A549 (cell line): ENCODE data around the gene DBNDD2. TPM values are rescaled to one million over a fixed set of nuclear protein-coding genes. Genes with fewer than 3 reads are reported as not detected.

ENCODE experiments used
- ATAC-seq, 2 experiments: fragments of 200-7000 bp in 1 of 2; fragments of >200 bp in 1 of 2; cut with Nextera tagmentation in 1 of 2; cut with Tn5 transposase in 1 of 2; 3 replicates each; pipeline versions ENCODE4 v1.8.0 to v1.9.1; 2018 to 2020; ENCODE audit warnings: mild to moderate bottlenecking in 1 of 2, moderate library complexity in 1 of 2
- CTCF ChIA-PET: fragments of 300-600 bp; sonication (Branson Sonifier 250); formaldehyde crosslinking; extraction: SDS; loops from one replicate; lab custom pipeline; 2021; ENCODE audit warnings: antibody characterized with exemption, inconsistent platforms; lab: Yijun Ruan, JAX
- POLR2A ChIA-PET: fragments of 350-600 bp; formaldehyde crosslinking; extraction: SDS; loops from one replicate; lab custom pipeline; 2021; ENCODE audit warnings: antibody characterized with exemption, inconsistent platforms; lab: Yijun Ruan, JAX
- DNase-seq, 2 experiments: peaks; one replicate each; pipeline versions ENCODE4 v3.0.0 to v3.0.0-alpha.2; 2011 to 2016; ENCODE audit warnings: low read depth in 1 of 2, low spot score in 1 of 2
- FAIRE-seq: peaks from 2 replicates; lab custom pipeline; 2011; peaks lifted over from hg19 to GRCh38; lab: Jason Lieb, UNC
- H3K27ac ChIP-seq, 2 experiments: fragments of >200 bp; sonication (Bioruptor Twin); formaldehyde crosslinking; 3 replicates each; pipeline ENCODE4 v1.5.1; 2016 to 2017
- H3K4me1 ChIP-seq: fragments of >200 bp; sonication (Bioruptor Twin); formaldehyde crosslinking; 3 replicates; pipeline ENCODE4 v1.6.1; 2016
- H3K4me2 ChIP-seq: fragments of >200 bp; sonication (Bioruptor Twin); formaldehyde crosslinking; 3 replicates; pipeline ENCODE4 v1.6.1; 2016
- H3K4me3 ChIP-seq: fragments of >200 bp; sonication (Bioruptor Twin); formaldehyde crosslinking; 3 replicates; pipeline ENCODE4 v1.5.1; 2016
- H3K9me3 ChIP-seq: fragments of >200 bp; sonication (Bioruptor Twin); formaldehyde crosslinking; 3 replicates; pipeline ENCODE4 v1.6.1; 2016
- CBX2 ChIP-seq: fragments of 200-600 bp; sonication (generic); IDR thresholded peaks from 2 replicates; pipeline ENCODE4 v1.6.1; 2016; ENCODE audit warnings: low read depth, mild to moderate bottlenecking, borderline replicate concordance
- CBX8 ChIP-seq: fragments of 200-600 bp; sonication (generic); IDR thresholded peaks from 2 replicates; pipeline ENCODE4 v1.6.1; 2016
- CEBPB ChIP-seq, 2 experiments: fragments of >200 bp in 1 of 2; sonication (Bioruptor Twin) in 1 of 2; formaldehyde crosslinking in 1 of 2; IDR thresholded peaks; 2 replicates each; pipeline ENCODE4 v1.6.1; 2012 to 2016
- CTCF ChIP-seq: fragments of >200 bp; sonication (Bioruptor Twin); formaldehyde crosslinking; IDR thresholded peaks from 3 replicates; pipeline ENCODE4 v1.5.1; 2016
- EHF ChIP-seq: fragments of 250-450 bp; sonication (Bioruptor Pico); IDR thresholded peaks from 2 replicates; pipeline ENCODE4 v1.5.0; 2020; ENCODE audit warnings: mild to moderate bottlenecking
- FOSB ChIP-seq: fragments of 250-450 bp; sonication (Bioruptor Pico); IDR thresholded peaks from 2 replicates; pipeline ENCODE4 v1.5.0; 2020; ENCODE audit warnings: mild to moderate bottlenecking, moderate library complexity
- FOXS1 ChIP-seq: fragments of 250-450 bp; sonication (Bioruptor Pico); IDR thresholded peaks from 2 replicates; pipeline ENCODE4 v1.5.0; 2020; ENCODE audit warnings: mild to moderate bottlenecking, moderate library complexity
- HES2 ChIP-seq: fragments of >200 bp; sonication (Bioruptor Twin); formaldehyde crosslinking; IDR thresholded peaks from 2 replicates; pipeline ENCODE4 v1.6.1; 2016
- HEYL ChIP-seq: fragments of 250-450 bp; sonication (Bioruptor Pico); IDR thresholded peaks from 2 replicates; pipeline ENCODE4 v1.8.0; 2021; ENCODE audit warnings: mild to moderate bottlenecking, moderate library complexity
- HOXA7 ChIP-seq: fragments of 250-450 bp; sonication (Bioruptor Pico); IDR thresholded peaks from 2 replicates; pipeline ENCODE4 v1.5.0; 2020; ENCODE audit warnings: mild to moderate bottlenecking, moderate library complexity
- HOXB13 ChIP-seq: fragments of 250-450 bp; sonication (Bioruptor Pico); IDR thresholded peaks from 2 replicates; pipeline ENCODE4 v1.5.0; 2020; ENCODE audit warnings: low read depth, mild to moderate bottlenecking, moderate library complexity
- HOXB5 ChIP-seq: fragments of 250-450 bp; sonication (Bioruptor Pico); IDR thresholded peaks from 2 replicates; pipeline ENCODE4 v1.5.0; 2020; ENCODE audit warnings: mild to moderate bottlenecking, moderate library complexity
- JUNB ChIP-seq: fragments of >200 bp; sonication (Bioruptor Twin); formaldehyde crosslinking; IDR thresholded peaks from 2 replicates; pipeline ENCODE4 v1.6.1; 2016
- MAZ ChIP-seq: fragments of 150-350 bp; IDR thresholded peaks from 2 replicates; pipeline ENCODE4 v1.6.1; 2014; ENCODE audit warnings: antibody characterized with exemption, low read depth, low read length, borderline replicate concordance
- MYC ChIP-seq: IDR thresholded peaks from 2 replicates; pipeline ENCODE4 v1.6.1; 2012; ENCODE audit warnings: mild to moderate bottlenecking, inconsistent platforms, low read length, improper control_type of control experiment, borderline replicate concordance
- NPAS2 ChIP-seq: fragments of 250-450 bp; sonication (Bioruptor Pico); IDR thresholded peaks from 2 replicates; pipeline ENCODE4 v1.8.0; 2022; ENCODE audit warnings: mild to moderate bottlenecking, moderate library complexity, borderline replicate concordance
- RAD21 ChIP-seq, 2 experiments: fragments of >200 bp in 1 of 2; sonication (Bioruptor Twin) in 1 of 2; formaldehyde crosslinking in 1 of 2; IDR thresholded peaks in 1 of 2; conservative IDR thresholded peaks in 1 of 2; 2 replicates in 1 of 2; 3 replicates in 1 of 2; pipeline ENCODE4 v1.6.1; 2012 to 2018; ENCODE audit warnings: inconsistent platforms in 1 of 2
- RCOR1 ChIP-seq: fragments of 150-350 bp; IDR thresholded peaks from 2 replicates; pipeline ENCODE4 v1.6.1; 2014; ENCODE audit warnings: antibody characterized with exemption, low read length, low read depth
- RFX5 ChIP-seq: fragments of 450-650 bp; IDR thresholded peaks from 2 replicates; pipeline ENCODE4 v1.7.1; 2014; ENCODE audit warnings: antibody characterized with exemption, mild to moderate bottlenecking, moderate library complexity
- SMC3 ChIP-seq: fragments of >200 bp; sonication (Bioruptor Twin); formaldehyde crosslinking; IDR thresholded peaks from 3 replicates; pipeline ENCODE4 v1.6.1; 2018; ENCODE audit warnings: inconsistent platforms
- TFCP2L1 ChIP-seq: fragments of 250-450 bp; sonication (Bioruptor Pico); IDR thresholded peaks from 2 replicates; pipeline ENCODE4 v1.5.0; 2021; ENCODE audit warnings: mild to moderate bottlenecking
- TP53 ChIP-seq: fragments of 250-450 bp; sonication (Bioruptor Pico); IDR thresholded peaks from 2 replicates; pipeline ENCODE4 v1.5.0; 2021; ENCODE audit warnings: mild to moderate bottlenecking, moderate library complexity
- USF2 ChIP-seq: fragments of 450-650 bp; IDR thresholded peaks from 2 replicates; pipeline ENCODE4 v1.6.1; 2014; ENCODE audit warnings: antibody characterized with exemption
- ZNF302 ChIP-seq: fragments of 250-450 bp; sonication (Bioruptor Pico); IDR thresholded peaks from 2 replicates; pipeline ENCODE4 v1.9.0; 2021; ENCODE audit warnings: inconsistent platforms, mild to moderate bottlenecking, moderate library complexity
- ZSCAN20 ChIP-seq: fragments of 250-450 bp; sonication (Bioruptor Pico); IDR thresholded peaks from 2 replicates; pipeline ENCODE4 v1.8.0; 2022; ENCODE audit warnings: mild to moderate bottlenecking, moderate library complexity
- WGBS: methylation state at CpG from one replicate; pipeline ENCODE4 v1.1.6; 2017; ENCODE audit errors: missing lambda C conversion rate; 5-methylcytosine and 5-hydroxymethylcytosine counted together
- polyA plus RNA-seq, 4 experiments: library from polyadenylated mRNA; depleted of rRNA in 3 of 4; stranded (reverse); fragments of >200 nt; fragmentation: RNase III in 1 of 4; extraction: RNeasy Plus Mini Kit Qiagen cat#74134 plus additional on column Dnase treatment in 1 of 4; gene quantifications; 2 replicates in 3 of 4; 3 replicates in 1 of 4; pipeline ENCODE4 v1.2.3, GENCODE V29; 2011 to 2017
- TF ChIP-seq, protein P1 (sequence below): fragments of 150-350 bp; IDR thresholded peaks from 2 replicates; pipeline ENCODE4 v1.6.1; 2014; ENCODE audit warnings: low read depth, mild to moderate bottlenecking, low read length
- TF ChIP-seq, protein P2 (sequence below): IDR thresholded peaks from 2 replicates; pipeline ENCODE4 v1.6.1; 2012
- TF ChIP-seq, protein P3 (sequence below): fragments of 250-450 bp; sonication (Bioruptor Pico); IDR thresholded peaks from 2 replicates; pipeline ENCODE4 v1.5.0; 2020; ENCODE audit warnings: low read depth, mild to moderate bottlenecking, moderate library complexity

The DBNDD2 gene
- polyA plus RNA-seq, 2 of the 4 experiments (the other 2 are of a cell fraction) = 6.5 to 20.9 TPM

- no peak overlapping the region for H3K4me2 ChIP-seq
- DNase-seq = no peak
- ChIA-PET POLR2A (no interaction called here), CTCF (interaction anchor here (1.2 to 10.4 kb wide), 3 partner anchors 61 to 115 kb away, joined by 3 to 240 read pairs (median 159); partner anchors contain the start of gene SYS1)
- peaks cover 3% of the 10 kb centered on the region; the same call in 1 of the 3 replicates for H3K4me1 ChIP-seq
- TF ChIP-seq MAZ (no peak), FOXS1 (CRISPR knock-in tag) (no peak), FOSB (CRISPR knock-in tag) (no peak), EHF (no peak), USF2 (no peak), RFX5 (no peak), HOXB13 (CRISPR knock-in tag) (no peak), SMC3 (no peak), RCOR1 (no peak), CTCF (no peak), HOXA7 (no peak), HOXB5 (CRISPR knock-in tag) (no peak), HEYL (no peak), TFCP2L1 (CRISPR knock-in tag) (no peak)
- TF ChIP-seq, protein P1, sequence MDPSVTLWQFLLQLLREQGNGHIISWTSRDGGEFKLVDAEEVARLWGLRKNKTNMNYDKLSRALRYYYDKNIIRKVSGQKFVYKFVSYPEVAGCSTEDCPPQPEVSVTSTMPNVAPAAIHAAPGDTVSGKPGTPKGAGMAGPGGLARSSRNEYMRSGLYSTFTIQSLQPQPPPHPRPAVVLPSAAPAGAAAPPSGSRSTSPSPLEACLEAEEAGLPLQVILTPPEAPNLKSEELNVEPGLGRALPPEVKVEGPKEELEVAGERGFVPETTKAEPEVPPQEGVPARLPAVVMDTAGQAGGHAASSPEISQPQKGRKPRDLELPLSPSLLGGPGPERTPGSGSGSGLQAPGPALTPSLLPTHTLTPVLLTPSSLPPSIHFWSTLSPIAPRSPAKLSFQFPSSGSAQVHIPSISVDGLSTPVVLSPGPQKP = no peak
- TF ChIP-seq, protein P2, sequence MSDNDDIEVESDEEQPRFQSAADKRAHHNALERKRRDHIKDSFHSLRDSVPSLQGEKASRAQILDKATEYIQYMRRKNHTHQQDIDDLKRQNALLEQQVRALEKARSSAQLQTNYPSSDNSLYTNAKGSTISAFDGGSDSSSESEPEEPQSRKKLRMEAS = no peak
- TF ChIP-seq, protein P3, sequence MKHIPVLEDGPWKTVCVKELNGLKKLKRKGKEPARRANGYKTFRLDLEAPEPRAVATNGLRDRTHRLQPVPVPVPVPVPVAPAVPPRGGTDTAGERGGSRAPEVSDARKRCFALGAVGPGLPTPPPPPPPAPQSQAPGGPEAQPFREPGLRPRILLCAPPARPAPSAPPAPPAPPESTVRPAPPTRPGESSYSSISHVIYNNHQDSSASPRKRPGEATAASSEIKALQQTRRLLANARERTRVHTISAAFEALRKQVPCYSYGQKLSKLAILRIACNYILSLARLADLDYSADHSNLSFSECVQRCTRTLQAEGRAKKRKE = no peak
- no peaks in the 10 kb centered on the region for H3K9me3 ChIP-seq
- ATAC-seq = no peak
- no peak for FAIRE-seq
- 79% methylated on average over 2 of the region's 3 CpGs for WGBS
- H3K4me3 ChIP-seq = no peak overlapping the region
- no peak overlapping the region for H3K27ac ChIP-seq
Observed at GRCh38 chr20:45433316-45433715, 25.2 kb downstream of the DBNDD2 start.

- Histone ChIP-seq H3K4me1 (peaks cover 3% of the 10 kb centered on the region; the same call in 1 of the 3 replicates), H3K9me3 (no peaks in the 10 kb centered on the region), H3K4me3 (no peak overlapping the region), H3K27ac (no peak overlapping the region), H3K4me2 (no peak overlapping the region)
- TF ChIP-seq CBX8 (no peak), MAZ (no peak), CBX2 (no peak), RAD21 (conservative IDR thresholded peaks at IDR 0.05 in 1 of 2, IDR thresholded peaks at IDR 0.05 in 1 of 2) (no peak), RCOR1 (no peak), HOXA7 (no peak), MYC (no peak), ZNF302 (no peak), SMC3 (no peak), CEBPB (IDR thresholded peaks at IDR 0.05) (no peak), HES2 (no peak), ZSCAN20 (no peak), TP53 (no peak), JUNB (no peak), NPAS2 (no peak), USF2 (no peak)
- TF ChIP-seq, protein P1 = no peak
- no peak for DNase-seq
- POLR2A ChIA-PET = no interaction called here
- WGBS = 92% methylated on average over 4 of the region's 4 CpGs
- CTCF ChIA-PET = interaction anchor here (0.7 to 10.4 kb wide), 5 partner anchors 16 to 1256 kb away, joined by 3 to 240 read pairs (median 70); partner anchors contain the start of genes PIGT and SYS1
- ATAC-seq = no peak
- no peak for FAIRE-seq
Observed at GRCh38 chr20:45433976-45434375, 25.9 kb downstream of the DBNDD2 start.
